Parathyroid adenoma (tissue), 2 donors: ENCODE data around the gene CSKMT.

Experiments
- H2AFZ ChIP-seq: fragments of 300-600 bp; sonication (generic); one replicate; pipeline ENCODE4 v1.7.0; 2017; ENCODE audit warnings: antibody characterized with exemption, mild to moderate bottlenecking
- H3K27ac ChIP-seq: fragments of 300-600 bp; sonication (generic); one replicate; pipeline ENCODE4 v1.7.0; 2017
- H3K27me3 ChIP-seq: fragments of 300-600 bp; sonication (generic); one replicate; pipeline ENCODE4 v1.7.0; 2017; ENCODE audit warnings: low read length; ENCODE audit not compliant: control insufficient read depth, insufficient read depth
- H3K36me3 ChIP-seq: fragments of 300-600 bp; sonication (generic); one replicate; pipeline ENCODE4 v1.7.0; 2017; ENCODE audit warnings: low read length; ENCODE audit not compliant: control insufficient read depth, insufficient read depth
- H3K4me1 ChIP-seq: fragments of 300-600 bp; sonication (generic); one replicate; pipeline ENCODE4 v1.7.0; 2017; ENCODE audit warnings: control low read depth
- H3K4me2 ChIP-seq: fragments of 300-600 bp; sonication (generic); one replicate; pipeline ENCODE4 v1.7.0; 2017; ENCODE audit warnings: low read length
- H3K4me3 ChIP-seq: fragments of 300-600 bp; sonication (generic); one replicate; pipeline ENCODE4 v1.7.0; 2017; ENCODE audit warnings: low read depth, low read length
- H3K79me2 ChIP-seq: fragments of 300-600 bp; sonication (generic); one replicate; pipeline ENCODE4 v1.7.0; 2017; ENCODE audit warnings: control low read depth
- H3K9ac ChIP-seq: fragments of 300-600 bp; sonication (generic); one replicate; pipeline ENCODE4 v1.7.0; 2017; ENCODE audit warnings: mild to moderate bottlenecking
- H3K9me3 ChIP-seq: fragments of 300-600 bp; sonication (generic); one replicate; pipeline ENCODE4 v1.7.0; 2017; ENCODE audit warnings: low read length; ENCODE audit not compliant: control insufficient read depth
- TF ChIP-seq, protein P1 (sequence below): fragments of 300-600 bp; sonication (generic); IDR thresholded peaks from one replicate; pipeline ENCODE4 v1.7.0; 2017; ENCODE audit warnings: antibody characterized with exemption, mild to moderate bottlenecking
- donor health status: primary hyperparathyroidism.

Gene CSKMT

DNA sequence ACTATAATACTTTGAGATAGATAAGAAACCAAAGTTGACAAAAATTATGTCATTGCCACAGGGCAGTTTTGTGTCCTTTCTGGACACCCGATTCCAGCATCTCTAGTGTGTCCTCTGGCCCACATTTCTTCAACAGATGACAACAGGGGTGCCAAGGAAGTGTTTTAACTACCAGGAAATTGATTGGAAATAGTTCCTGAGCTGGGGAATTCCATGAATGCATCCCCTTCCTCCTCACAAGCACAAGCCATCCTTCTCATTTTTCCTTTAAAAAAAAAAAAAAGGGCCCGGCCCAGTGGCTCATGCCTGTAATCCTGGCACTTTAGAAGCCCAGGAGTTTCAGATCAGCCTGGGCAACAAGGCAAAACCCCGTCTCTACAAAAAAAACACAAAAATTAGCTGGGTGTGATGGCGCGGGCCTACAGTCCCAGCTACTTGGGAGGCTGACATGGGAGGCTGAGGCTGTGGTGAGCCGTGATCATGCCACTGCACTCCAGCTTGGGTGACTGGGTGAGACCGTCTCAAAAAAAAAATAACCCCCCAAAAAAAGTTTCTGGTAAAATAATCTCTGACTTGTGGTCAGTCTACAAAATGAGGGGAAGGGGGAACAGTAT is 42.5 kb upstream of the CSKMT start:
- peak overlapping the region; percentile 48 for H3K4me2 ChIP-seq
- H2AFZ ChIP-seq = peak overlapping the region; percentile 75
- H3K27ac ChIP-seq = peak overlapping the region; percentile 91
- TF ChIP-seq, protein P1, sequence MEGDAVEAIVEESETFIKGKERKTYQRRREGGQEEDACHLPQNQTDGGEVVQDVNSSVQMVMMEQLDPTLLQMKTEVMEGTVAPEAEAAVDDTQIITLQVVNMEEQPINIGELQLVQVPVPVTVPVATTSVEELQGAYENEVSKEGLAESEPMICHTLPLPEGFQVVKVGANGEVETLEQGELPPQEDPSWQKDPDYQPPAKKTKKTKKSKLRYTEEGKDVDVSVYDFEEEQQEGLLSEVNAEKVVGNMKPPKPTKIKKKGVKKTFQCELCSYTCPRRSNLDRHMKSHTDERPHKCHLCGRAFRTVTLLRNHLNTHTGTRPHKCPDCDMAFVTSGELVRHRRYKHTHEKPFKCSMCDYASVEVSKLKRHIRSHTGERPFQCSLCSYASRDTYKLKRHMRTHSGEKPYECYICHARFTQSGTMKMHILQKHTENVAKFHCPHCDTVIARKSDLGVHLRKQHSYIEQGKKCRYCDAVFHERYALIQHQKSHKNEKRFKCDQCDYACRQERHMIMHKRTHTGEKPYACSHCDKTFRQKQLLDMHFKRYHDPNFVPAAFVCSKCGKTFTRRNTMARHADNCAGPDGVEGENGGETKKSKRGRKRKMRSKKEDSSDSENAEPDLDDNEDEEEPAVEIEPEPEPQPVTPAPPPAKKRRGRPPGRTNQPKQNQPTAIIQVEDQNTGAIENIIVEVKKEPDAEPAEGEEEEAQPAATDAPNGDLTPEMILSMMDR = no peak
- no peaks in the 10 kb centered on the region for H3K4me1 ChIP-seq
- no peak overlapping the region for H3K9ac ChIP-seq
- no peaks in the 10 kb centered on the region for H3K79me2 ChIP-seq
- H3K36me3 ChIP-seq = no peaks in the 10 kb centered on the region
- no peaks in the 10 kb centered on the region for H3K27me3 ChIP-seq
- H3K9me3 ChIP-seq = no peaks in the 10 kb centered on the region
- H3K4me3 ChIP-seq = peak overlapping the region; percentile 21

- no peak overlapping the region for H3K27ac ChIP-seq
- no peak overlapping the region for H3K4me3 ChIP-seq
- no peak overlapping the region for H3K9ac ChIP-seq
- H3K4me1 ChIP-seq = no peaks in the 10 kb centered on the region
- no peaks in the 10 kb centered on the region for H3K9me3 ChIP-seq
- no peaks in the 10 kb centered on the region for H3K27me3 ChIP-seq
- H3K4me2 ChIP-seq = no peak overlapping the region
- no peak overlapping the region for H2AFZ ChIP-seq
- TF ChIP-seq, protein P1 = no peak
- no peaks in the 10 kb centered on the region for H3K79me2 ChIP-seq
- H3K36me3 ChIP-seq = no peaks in the 10 kb centered on the region
These were observed 37.4 kb upstream of the CSKMT start for GRCh38 chr11:62627713-62628112.

GRCh38 chr11:62632492-62632891 is 32.6 kb upstream of the CSKMT start:
- no peak overlapping the region for H3K27ac ChIP-seq
- no peak overlapping the region for H3K4me2 ChIP-seq
- H3K27me3 ChIP-seq = no peaks in the 10 kb centered on the region
- H3K9ac ChIP-seq = no peak overlapping the region
- H3K79me2 ChIP-seq = peaks cover 12% of the 10 kb centered on the region
- no peak overlapping the region for H3K4me3 ChIP-seq
- H3K9me3 ChIP-seq = no peaks in the 10 kb centered on the region
- TF ChIP-seq, protein P1 = no peak
- H3K4me1 ChIP-seq = no peaks in the 10 kb centered on the region
- H2AFZ ChIP-seq = no peak overlapping the region
- H3K36me3 ChIP-seq = no peaks in the 10 kb centered on the region

GRCh38 chr11:62644220-62644619 is 20.9 kb upstream of the CSKMT start:
- H3K36me3 ChIP-seq = no peaks in the 10 kb centered on the region
- H3K27me3 ChIP-seq = no peaks in the 10 kb centered on the region
- peaks cover 10% of the 10 kb centered on the region for H3K79me2 ChIP-seq
- peaks cover 3% of the 10 kb centered on the region for H3K4me1 ChIP-seq
- no peak overlapping the region for H3K4me3 ChIP-seq
- H3K9me3 ChIP-seq = no peaks in the 10 kb centered on the region
- H2AFZ ChIP-seq = no peak overlapping the region
- H3K27ac ChIP-seq = no peak overlapping the region
- no peak overlapping the region for H3K9ac ChIP-seq
- TF ChIP-seq, protein P1 = no peak
- H3K4me2 ChIP-seq = no peak overlapping the region

- H3K36me3 ChIP-seq = no peaks in the 10 kb centered on the region
- peaks cover 3% of the 10 kb centered on the region for H3K4me1 ChIP-seq
- H3K27me3 ChIP-seq = no peaks in the 10 kb centered on the region
- peaks cover 10% of the 10 kb centered on the region for H3K79me2 ChIP-seq
- peak overlapping the region; percentile 76 for H3K4me3 ChIP-seq
- no peaks in the 10 kb centered on the region for H3K9me3 ChIP-seq
- H3K4me2 ChIP-seq = peak overlapping the region; percentile 86
- TF ChIP-seq, protein P1 = no peak
- peak overlapping the region; percentile 87 for H3K27ac ChIP-seq
- peak overlapping the region; percentile 60 for H2AFZ ChIP-seq
- no peak overlapping the region for H3K9ac ChIP-seq
These were observed 19.5 kb upstream of the CSKMT start for GRCh38 chr11:62645671-62645945.
